Stimulated activated CD8-positive, alpha-beta memory T cell treated with anti-CD3 and anti-CD28 coated beads, Interleukin-2, amount 100 ng/mL, for 1 hour (primary cell): ENCODE measurements around the gene PTPRN2.
"Not testable (repeated sequence)": the region's sequence is repeated elsewhere in the genome, so short reads cannot be mapped to it uniquely, and the experiment has no call there.

Experiments
- DNase-seq, 2 donors: peaks; one replicate each; pipeline ENCODE4 v3.0.0-alpha.2; 2020; ENCODE audit warnings: low read depth in 2 of 2

The PTPRN2 gene

GRCh38 chr7:158237672-158238335, 349.8 kb downstream of the PTPRN2 start:
- no peak for DNase-seq

- no peak for DNase-seq
These were observed 351.2 kb downstream of the PTPRN2 start for GRCh38 chr7:158236400-158236799.

- no peak for DNase-seq
These were observed 351.8 kb downstream of the PTPRN2 start for GRCh38 chr7:158235862-158236261.

GRCh38 chr7:158229945-158230344, 357.7 kb downstream of the PTPRN2 start:
- no peak for DNase-seq

- no peak for DNase-seq
These were observed 358.6 kb downstream of the PTPRN2 start for GRCh38 chr7:158228986-158229385.

- no peak for DNase-seq
These were observed 359.5 kb downstream of the PTPRN2 start for GRCh38 chr7:158228131-158228530.

- DNase-seq, result no peak
These were observed 360.2 kb downstream of the PTPRN2 start for GRCh38 chr7:158227258-158227984.

- DNase-seq, result no peak
These were observed 371.4 kb downstream of the PTPRN2 start for GRCh38 chr7:158216198-158216597.

- no peak for DNase-seq
These were observed 378.2 kb downstream of the PTPRN2 start for GRCh38 chr7:158209435-158209834.

GRCh38 chr7:158206341-158206740, 381.3 kb downstream of the PTPRN2 start:
- DNase-seq, result no peak

GRCh38 chr7:158204453-158204852, 383.2 kb downstream of the PTPRN2 start:
- DNase-seq, result no peak

- not testable (repeated sequence) for DNase-seq
These were observed 383.7 kb downstream of the PTPRN2 start for GRCh38 chr7:158203948-158204347.

- no peak for DNase-seq
These were observed 393.2 kb downstream of the PTPRN2 start for GRCh38 chr7:158194365-158194900.

GRCh38 chr7:158193446-158193845, 394.2 kb downstream of the PTPRN2 start:
- DNase-seq, result no peak

- DNase-seq, result no peak
These were observed 394.7 kb downstream of the PTPRN2 start for GRCh38 chr7:158192956-158193355.

GRCh38 chr7:158192184-158192835, 395.3 kb downstream of the PTPRN2 start:
- no peak for DNase-seq

- no peak for DNase-seq
These were observed 396.0 kb downstream of the PTPRN2 start for GRCh38 chr7:158191671-158192070.

- DNase-seq, result no peak
These were observed 396.9 kb downstream of the PTPRN2 start for GRCh38 chr7:158190756-158191155.

- DNase-seq, result no peak
These were observed 398.9 kb downstream of the PTPRN2 start for GRCh38 chr7:158188676-158189075.

- no peak for DNase-seq
These were observed 400.0 kb downstream of the PTPRN2 start for GRCh38 chr7:158187694-158187994.

- DNase-seq, result no peak
These were observed 400.5 kb downstream of the PTPRN2 start for GRCh38 chr7:158186864-158187693.

- DNase-seq, result no peak
These were observed 401.2 kb downstream of the PTPRN2 start for GRCh38 chr7:158186406-158186805.
